ENCODE data around the gene CNGA2. TPM values are rescaled to one million over a fixed set of nuclear protein-coding genes. Genes with fewer than 3 reads are reported as not detected.

CNGA2 gene
- total RNA-seq, 2 donors from 2014 or later = not detected

GRCh38 chrX:151713849-151714248 lies 20.7 kb upstream of the CNGA2 start:
- TF ChIP-seq, protein P1, sequence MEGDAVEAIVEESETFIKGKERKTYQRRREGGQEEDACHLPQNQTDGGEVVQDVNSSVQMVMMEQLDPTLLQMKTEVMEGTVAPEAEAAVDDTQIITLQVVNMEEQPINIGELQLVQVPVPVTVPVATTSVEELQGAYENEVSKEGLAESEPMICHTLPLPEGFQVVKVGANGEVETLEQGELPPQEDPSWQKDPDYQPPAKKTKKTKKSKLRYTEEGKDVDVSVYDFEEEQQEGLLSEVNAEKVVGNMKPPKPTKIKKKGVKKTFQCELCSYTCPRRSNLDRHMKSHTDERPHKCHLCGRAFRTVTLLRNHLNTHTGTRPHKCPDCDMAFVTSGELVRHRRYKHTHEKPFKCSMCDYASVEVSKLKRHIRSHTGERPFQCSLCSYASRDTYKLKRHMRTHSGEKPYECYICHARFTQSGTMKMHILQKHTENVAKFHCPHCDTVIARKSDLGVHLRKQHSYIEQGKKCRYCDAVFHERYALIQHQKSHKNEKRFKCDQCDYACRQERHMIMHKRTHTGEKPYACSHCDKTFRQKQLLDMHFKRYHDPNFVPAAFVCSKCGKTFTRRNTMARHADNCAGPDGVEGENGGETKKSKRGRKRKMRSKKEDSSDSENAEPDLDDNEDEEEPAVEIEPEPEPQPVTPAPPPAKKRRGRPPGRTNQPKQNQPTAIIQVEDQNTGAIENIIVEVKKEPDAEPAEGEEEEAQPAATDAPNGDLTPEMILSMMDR (IDR thresholded peaks at IDR 0.05) = peak in 1 of 2 donors; percentile 60
- DNase-seq (ENCODE audit: low spot score) = no peak
- Histone ChIP-seq H3K36me3 (no peaks in the 10 kb centered on the region), H3K4me1 (no peaks in the 10 kb centered on the region), H3K27ac (no peak overlapping the region), H3K4me3 (no peak overlapping the region), H3K27me3 (no peaks in the 10 kb centered on the region), H3K9me3 (no peaks in the 10 kb centered on the region)

DNA sequence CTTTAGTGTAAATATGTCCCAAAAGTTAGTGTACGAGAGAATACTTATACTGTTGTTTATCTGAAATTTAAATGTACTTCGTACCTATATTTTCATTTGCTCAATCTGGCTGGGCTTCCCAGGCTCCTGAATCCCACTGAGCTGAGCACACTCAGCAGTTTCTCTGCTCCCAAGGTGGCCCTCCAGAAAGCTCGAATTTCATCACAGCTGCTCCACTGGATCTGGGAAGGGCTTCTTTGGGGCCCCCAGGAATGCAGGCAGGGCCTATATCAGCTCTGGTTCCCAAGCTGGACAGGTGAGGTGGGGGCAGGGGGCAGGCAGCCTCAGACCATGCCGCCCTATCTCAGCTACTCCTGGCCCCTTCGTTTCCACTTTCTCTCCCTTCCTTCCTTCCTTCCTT lies 20.2 kb upstream of the CNGA2 start:
- no peak for DNase-seq (ENCODE audit: low spot score)
- H3K4me3 ChIP-seq = no peak overlapping the region
- H3K36me3 ChIP-seq = no peaks in the 10 kb centered on the region
- H3K27me3 ChIP-seq = no peaks in the 10 kb centered on the region
- no peak overlapping the region for H3K27ac ChIP-seq
- H3K4me1 ChIP-seq = no peaks in the 10 kb centered on the region
- no peaks in the 10 kb centered on the region for H3K9me3 ChIP-seq
- TF ChIP-seq, protein P1 (IDR thresholded peaks at IDR 0.05) = no peak

GRCh38 chrX:151715752-151716151 lies 18.8 kb upstream of the CNGA2 start, which contains the start of gene FATE1:
Gene FATE1 (plus strand): TSS chrX:151716035. CDS start chrX:151716120, 85 bp downstream.
- H3K4me3 ChIP-seq = no peak within 1 kb of the TSS

GRCh38 chrX:151722241-151722846 lies 12.2 kb upstream of the CNGA2 start:
- TF ChIP-seq, protein P1 (IDR thresholded peaks at IDR 0.05) = peak in 1 of 2 donors; percentile 52
- H3K4me1 ChIP-seq = peaks cover 0 to 12% of the 10 kb centered on the region in 2 donors
- H3K4me3 ChIP-seq = no peak overlapping the region
- H3K27ac ChIP-seq = no peak overlapping the region
- H3K27me3 ChIP-seq = no peaks in the 10 kb centered on the region
- H3K9me3 ChIP-seq = no peaks in the 10 kb centered on the region
- no peaks in the 10 kb centered on the region for H3K36me3 ChIP-seq
- DNase-seq (ENCODE audit: low spot score) = no peak

More at GRCh38 chrX:151715752-151716151, 18.8 kb upstream of the CNGA2 start, which contains the start of gene FATE1:
- no peaks in the 10 kb centered on the region for H3K27me3 ChIP-seq
- H3K4me1 ChIP-seq = no peaks in the 10 kb centered on the region
- no peaks in the 10 kb centered on the region for H3K9me3 ChIP-seq
- DNase-seq (ENCODE audit: low spot score) = no peak
- no peaks in the 10 kb centered on the region for H3K36me3 ChIP-seq
- H3K27ac ChIP-seq = no peak within 1 kb of the TSS
- TF ChIP-seq, protein P1 (IDR thresholded peaks at IDR 0.05) = no peak

GRCh38 chrX:151723156-151723760 lies 11.3 kb upstream of the CNGA2 start:
- peaks cover 0 to 12% of the 10 kb centered on the region in 2 donors for H3K4me1 ChIP-seq
- H3K36me3 ChIP-seq = no peaks in the 10 kb centered on the region
- no peaks in the 10 kb centered on the region for H3K9me3 ChIP-seq
- H3K4me3 ChIP-seq = no peak overlapping the region
- no peak overlapping the region for H3K27ac ChIP-seq
- no peak for DNase-seq (ENCODE audit: low spot score)
- TF ChIP-seq, protein P1 (IDR thresholded peaks at IDR 0.05) = no peak
- H3K27me3 ChIP-seq = no peaks in the 10 kb centered on the region
